HCT116 (cell line): ENCODE results near the gene TEKT2. TPM values are rescaled to one million over a fixed set of nuclear protein-coding genes. Genes with fewer than 3 reads are reported as not detected.

Experiments
- ATAC-seq: fragments of 200-7000 bp; cut with Tn5 transposase; 2 replicates; pipeline ENCODE4 v1.9.1; 2020; ENCODE audit warnings: mild to moderate bottlenecking, moderate library complexity
- BruUV-seq: library from RNA; stranded (reverse); fragments of 400-500 nt; replicated peaks from 2 replicates; lab custom pipeline; 2021; lab: Mats Ljungman, UMichigan
- CTCF ChIA-PET: fragments of 300-600 bp; sonication (Branson Sonifier 250); formaldehyde crosslinking; loops from one replicate; lab custom pipeline; 2021; ENCODE audit warnings: antibody characterized with exemption; lab: Charles Lee
- POLR2A ChIA-PET: fragments of 300-600, 350-600 bp; sonication (Branson Sonifier 250); formaldehyde crosslinking; loops from one replicate; lab custom pipeline; 2021; ENCODE audit warnings: antibody characterized with exemption; lab: Charles Lee
- RAD21 ChIA-PET, 2 experiments: fragments of 300-600 bp; sonication (Branson Sonifier 250); formaldehyde crosslinking; loops; one replicate each; lab custom pipeline; 2023; ENCODE audit warnings: low total read pairs in 2 of 2; ENCODE audit not compliant: uncharacterized antibody in 2 of 2, unreplicated experiment in 2 of 2, low non-redundant PET in 1 of 2; lab: Charles Lee
- DNase-seq: peaks from one replicate; pipeline ENCODE4 v3.0.0-alpha.2; 2010; ENCODE audit warnings: low read depth, low spot score
- H2AFZ ChIP-seq: fragments of 200-600 bp; shearing (Covaris generic), sonication (generic); 2 replicates; pipeline ENCODE4 v1.6.1; 2017; ENCODE audit warnings: low read depth, mixed run types, mixed read lengths, antibody characterized with exemption, low read length; ENCODE audit not compliant: poor library complexity, severe bottlenecking
- H3K27ac ChIP-seq: 2 replicates; pipeline ENCODE4 v1.5.1; 2012; ENCODE audit warnings: low read depth, low read length
- H3K27me3 ChIP-seq: fragments of 200-600 bp; sonication (generic); 2 replicates; pipeline ENCODE4 v1.6.1; 2016; ENCODE audit warnings: mixed run types, low read length, mixed read lengths; ENCODE audit not compliant: insufficient read depth
- H3K36me3 ChIP-seq, 2 experiments: fragments of 200-500 bp in 1 of 2; fragments of 200-600 bp in 1 of 2; sonication (Bioruptor generic) in 1 of 2; sonication (generic) in 1 of 2; 2 replicates each; pipeline versions ENCODE4 v1.5.1 to v1.6.1; 2014 to 2016; ENCODE audit warnings: low read length in 2 of 2, inconsistent platforms in 1 of 2, mixed read lengths in 1 of 2, mixed run types in 1 of 2; ENCODE audit not compliant: insufficient read depth in 2 of 2, control insufficient read depth in 1 of 2
- H3K4me1 ChIP-seq, 2 experiments: fragments of 200-600 bp in 1 of 2; sonication (generic) in 1 of 2; 2 replicates each; pipeline versions ENCODE4 v1.5.1 to v1.6.1; 2012 to 2017; ENCODE audit warnings: low read length in 2 of 2, inconsistent platforms in 1 of 2, mild to moderate bottlenecking in 1 of 2, mixed read lengths in 1 of 2, mixed run types in 1 of 2, moderate library complexity in 1 of 2; ENCODE audit not compliant: insufficient read depth in 2 of 2, control insufficient read depth in 1 of 2
- H3K4me2 ChIP-seq: fragments of 200-600 bp; sonication (generic); 2 replicates; pipeline ENCODE4 v1.6.1; 2017; ENCODE audit warnings: mixed run types, low read length, mixed read lengths
- H3K4me3 ChIP-seq, 2 experiments: fragments of 200-600 bp in 1 of 2; sonication (generic) in 1 of 2; replicated peaks in 1 of 2; 2 replicates each; pipeline ENCODE4 v1.5.1; 2011 to 2016; ENCODE audit warnings: low read length in 2 of 2, control low read depth in 1 of 2, low read depth in 1 of 2, mild to moderate bottlenecking in 1 of 2, mixed read lengths in 1 of 2, mixed run types in 1 of 2
- H3K79me2 ChIP-seq: fragments of 200-600 bp; sonication (generic); 2 replicates; pipeline ENCODE4 v1.6.1; 2017; ENCODE audit warnings: mild to moderate bottlenecking, mixed run types, low read length, moderate library complexity, mixed read lengths; ENCODE audit not compliant: insufficient read depth
- H3K9ac ChIP-seq: fragments of 200-600 bp; sonication (generic); 2 replicates; pipeline ENCODE4 v1.6.1; 2016; ENCODE audit warnings: low read length, mixed read lengths
- H3K9me2 ChIP-seq: fragments of 200-600 bp; sonication (generic), shearing (Covaris generic); 2 replicates; pipeline ENCODE4 v1.6.1; 2017; ENCODE audit warnings: mixed run types, mild to moderate bottlenecking, moderate library complexity; ENCODE audit not compliant: insufficient read depth
- H3K9me3 ChIP-seq, 2 experiments: fragments of 200-500 bp in 1 of 2; fragments of 200-600 bp in 1 of 2; sonication (Bioruptor generic) in 1 of 2; sonication (generic) in 1 of 2; 2 replicates each; pipeline ENCODE4 v1.6.1; 2014 to 2017; ENCODE audit warnings: low read length in 2 of 2, mixed read lengths in 2 of 2, inconsistent platforms in 1 of 2, low read depth in 1 of 2, mild to moderate bottlenecking in 1 of 2, mixed run types in 1 of 2, moderate library complexity in 1 of 2; ENCODE audit not compliant: control insufficient read depth in 1 of 2, insufficient read depth in 1 of 2
- H4K20me1 ChIP-seq: fragments of 200-600 bp; sonication (generic), shearing (Covaris generic); 2 replicates; pipeline ENCODE4 v1.6.1; 2017; ENCODE audit warnings: mixed run types, mild to moderate bottlenecking, moderate library complexity; ENCODE audit not compliant: insufficient read depth
- CBX3 ChIP-seq: IDR thresholded peaks from 2 replicates; pipeline ENCODE4 v1.6.1; 2012; ENCODE audit warnings: low read depth
- CEBPB ChIP-seq: IDR thresholded peaks from 2 replicates; pipeline ENCODE4 v1.6.1; 2012; ENCODE audit warnings: low read depth
- EGR1 ChIP-seq: IDR thresholded peaks from 2 replicates; pipeline ENCODE4 v1.6.1; 2012; ENCODE audit warnings: low read depth
- ELF1 ChIP-seq: IDR thresholded peaks from 2 replicates; pipeline ENCODE4 v1.6.1; 2012; ENCODE audit warnings: low read depth, borderline replicate concordance
- FOSL1 ChIP-seq: IDR thresholded peaks from 2 replicates; pipeline ENCODE4 v1.6.1; 2012; ENCODE audit warnings: low read depth
- JUND ChIP-seq: IDR thresholded peaks from 2 replicates; pipeline ENCODE4 v1.6.1; 2012
- POLR2A ChIP-seq: IDR thresholded peaks from 2 replicates; pipeline ENCODE4 v1.7.0; 2011; ENCODE audit warnings: borderline replicate concordance; ENCODE audit not compliant: insufficient read depth, insufficient read length; ENCODE audit errors: extremely low read depth
- REST ChIP-seq: IDR thresholded peaks from 2 replicates; pipeline ENCODE4 v1.6.1; 2012; ENCODE audit warnings: low read depth
- SP1 ChIP-seq: IDR thresholded peaks from 2 replicates; pipeline ENCODE4 v1.6.1; 2012; ENCODE audit warnings: low read depth
- TCF7L2 ChIP-seq: IDR thresholded peaks from 2 replicates; pipeline ENCODE4 v1.7.0; 2011; ENCODE audit warnings: borderline replicate concordance, inconsistent platforms; ENCODE audit not compliant: insufficient read depth, insufficient read length; ENCODE audit errors: extremely low read depth
- YY1 ChIP-seq: IDR thresholded peaks from 2 replicates; pipeline ENCODE4 v1.6.1; 2011; ENCODE audit warnings: low read length, low read depth, moderate library complexity, mild to moderate bottlenecking; ENCODE audit not compliant: insufficient replicate concordance; ENCODE audit errors: extremely low read depth
- ZNF274 ChIP-seq: fragments of 200-500 bp; sonication (Bioruptor generic); IDR thresholded peaks from 2 replicates; pipeline ENCODE4 v1.6.1; 2014; ENCODE audit warnings: mild to moderate bottlenecking, low read depth, low read length, inconsistent platforms
- intact Hi-C: fragments of 100-400 bp; cut with micrococcal nuclease; formaldehyde crosslinking; loops from 2 replicates; pipeline ENCODE4 v1.10.0; 2022
- total RNA-seq: library from RNA; stranded (reverse); gene quantifications from one replicate; pipeline ENCODE4 v1.2.1, GENCODE V29; 2021; ENCODE audit not compliant: unreplicated experiment
- TF ChIP-seq, protein P1 (sequence below), 3 experiments: fragments of 200-600 bp in 1 of 3; sonication (generic) in 1 of 3; IDR thresholded peaks in 2 of 3; conservative IDR thresholded peaks in 1 of 3; 2 replicates each; pipeline ENCODE4 v1.5.1; 2012 to 2017; ENCODE audit warnings: low read depth in 2 of 3, low read length in 2 of 3, antibody characterized with exemption in 1 of 3, borderline replicate concordance in 1 of 3, control low read depth in 1 of 3, mild to moderate bottlenecking in 1 of 3, mixed read lengths in 1 of 3, mixed run types in 1 of 3, moderate library complexity in 1 of 3; ENCODE audit not compliant: insufficient read depth in 1 of 3

Gene TEKT2
- total RNA-seq, 1 experiment from 2014 or later: not detected

GRCh38 chr1:36137226-36137625, 53.3 kb downstream of the TEKT2 start:
- H3K9ac ChIP-seq: no peak overlapping the region
- BruUV-seq: no TSS peak
- no peaks in the 10 kb centered on the region for H3K9me2 ChIP-seq
- DNase-seq (no peak), ATAC-seq (no peak)
- H3K79me2 ChIP-seq: peaks cover 27% of the 10 kb centered on the region
- no peak for TF ChIP-seq POLR2A
- no peak for TF ChIP-seq FOSL1
- no peak for TF ChIP-seq CEBPB
- TF ChIP-seq CBX3: no peak
- TF ChIP-seq YY1: no peak
- TF ChIP-seq EGR1: no peak
- ChIA-PET POLR2A (no interaction called here), RAD21 (no interaction called here), CTCF (no interaction called here)
- no peak overlapping the region for H3K4me2 ChIP-seq
- no peak overlapping the region for H2AFZ ChIP-seq
- peaks cover 0 to 31% of the 10 kb centered on the region in 2 experiments; a peak in 3 of 4 replicates for H3K4me1 ChIP-seq
- H3K27ac ChIP-seq: no peak overlapping the region
- H3K9me3 ChIP-seq: no peaks in the 10 kb centered on the region
- no peaks in the 10 kb centered on the region for H4K20me1 ChIP-seq
- intact Hi-C loops: no loop called here
- H3K36me3 ChIP-seq: peaks cover 2 to 22% of the 10 kb centered on the region in 2 experiments; a peak in 1 of 4 replicates
- H3K27me3 ChIP-seq: no peaks in the 10 kb centered on the region
- H3K4me3 ChIP-seq: no peak overlapping the region

GRCh38 chr1:36137776-36138175, 53.9 kb downstream of the TEKT2 start:
- no peak for TF ChIP-seq CEBPB
- no peak for TF ChIP-seq JUND
- TF ChIP-seq CBX3: no peak
- no peak for TF ChIP-seq SP1
- no peak for TF ChIP-seq REST
- no peak for TF ChIP-seq TCF7L2
- no peak for TF ChIP-seq ELF1
- TF ChIP-seq, protein P1, sequence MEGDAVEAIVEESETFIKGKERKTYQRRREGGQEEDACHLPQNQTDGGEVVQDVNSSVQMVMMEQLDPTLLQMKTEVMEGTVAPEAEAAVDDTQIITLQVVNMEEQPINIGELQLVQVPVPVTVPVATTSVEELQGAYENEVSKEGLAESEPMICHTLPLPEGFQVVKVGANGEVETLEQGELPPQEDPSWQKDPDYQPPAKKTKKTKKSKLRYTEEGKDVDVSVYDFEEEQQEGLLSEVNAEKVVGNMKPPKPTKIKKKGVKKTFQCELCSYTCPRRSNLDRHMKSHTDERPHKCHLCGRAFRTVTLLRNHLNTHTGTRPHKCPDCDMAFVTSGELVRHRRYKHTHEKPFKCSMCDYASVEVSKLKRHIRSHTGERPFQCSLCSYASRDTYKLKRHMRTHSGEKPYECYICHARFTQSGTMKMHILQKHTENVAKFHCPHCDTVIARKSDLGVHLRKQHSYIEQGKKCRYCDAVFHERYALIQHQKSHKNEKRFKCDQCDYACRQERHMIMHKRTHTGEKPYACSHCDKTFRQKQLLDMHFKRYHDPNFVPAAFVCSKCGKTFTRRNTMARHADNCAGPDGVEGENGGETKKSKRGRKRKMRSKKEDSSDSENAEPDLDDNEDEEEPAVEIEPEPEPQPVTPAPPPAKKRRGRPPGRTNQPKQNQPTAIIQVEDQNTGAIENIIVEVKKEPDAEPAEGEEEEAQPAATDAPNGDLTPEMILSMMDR (IDR thresholded peaks at IDR 0.05 in 2 of 3, conservative IDR thresholded peaks at IDR 0.05 in 1 of 3; ENCODE audit: borderline replicate concordance in 1 of 3, insufficient read depth in 1 of 3, low read depth in 2 of 3, low read length in 2 of 3): no peak
- TF ChIP-seq ZNF274: no peak
- no peak overlapping the region for H2AFZ ChIP-seq
- BruUV-seq: no TSS peak
- H3K79me2 ChIP-seq: peaks cover 32% of the 10 kb centered on the region
- H3K9me2 ChIP-seq: no peaks in the 10 kb centered on the region
- ChIA-PET POLR2A (no interaction called here), CTCF (no interaction called here), RAD21 (no interaction called here)
- H3K4me1 ChIP-seq: peaks cover 0 to 31% of the 10 kb centered on the region in 2 experiments; a peak in 3 of 4 replicates
- intact Hi-C loops: no loop called here
- no peaks in the 10 kb centered on the region for H3K9me3 ChIP-seq
- H3K36me3 ChIP-seq: peaks cover 2 to 22% of the 10 kb centered on the region in 2 experiments; a peak in 1 of 4 replicates
- no peak for ATAC-seq
- no peak overlapping the region for H3K4me3 ChIP-seq
- H3K4me2 ChIP-seq: no peak overlapping the region
- H3K27me3 ChIP-seq: no peaks in the 10 kb centered on the region
- H3K9ac ChIP-seq: no peak overlapping the region
- H3K27ac ChIP-seq: no peak overlapping the region
- no peaks in the 10 kb centered on the region for H4K20me1 ChIP-seq
- DNase-seq: no peak
